GM21786 (cell line): ENCODE measurements around the gene JAML.
A peak's percentile ranks its signal among the peaks of the same experiment; 100 is the strongest.

Experiments
- ATAC-seq: cut with Tn5 transposase; IDR thresholded peaks from one replicate; pipeline ENCODE4 v1.9.1; 2021; ENCODE audit not compliant: unreplicated experiment

JAML gene

DNA sequence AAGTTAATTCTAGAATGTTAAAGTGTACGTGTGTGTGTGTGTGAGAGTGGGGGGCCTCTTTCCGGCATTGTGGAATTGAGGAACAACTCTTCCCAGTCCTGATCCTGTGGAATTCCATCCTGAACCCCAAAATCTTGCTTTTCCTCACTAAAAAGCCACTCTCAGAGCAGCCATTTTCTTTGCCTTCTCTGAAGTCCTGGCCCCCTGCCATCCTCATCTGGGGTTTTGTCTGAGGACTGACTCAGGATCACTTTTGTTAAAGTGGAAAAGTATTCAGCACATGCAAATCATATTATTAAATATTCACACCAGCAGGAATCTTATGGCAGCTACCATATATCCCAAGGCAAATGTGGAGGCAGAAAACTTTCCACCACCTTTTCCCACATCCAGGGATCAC, 76.0 kb downstream of the JAML start:
- no peak for ATAC-seq

DNA sequence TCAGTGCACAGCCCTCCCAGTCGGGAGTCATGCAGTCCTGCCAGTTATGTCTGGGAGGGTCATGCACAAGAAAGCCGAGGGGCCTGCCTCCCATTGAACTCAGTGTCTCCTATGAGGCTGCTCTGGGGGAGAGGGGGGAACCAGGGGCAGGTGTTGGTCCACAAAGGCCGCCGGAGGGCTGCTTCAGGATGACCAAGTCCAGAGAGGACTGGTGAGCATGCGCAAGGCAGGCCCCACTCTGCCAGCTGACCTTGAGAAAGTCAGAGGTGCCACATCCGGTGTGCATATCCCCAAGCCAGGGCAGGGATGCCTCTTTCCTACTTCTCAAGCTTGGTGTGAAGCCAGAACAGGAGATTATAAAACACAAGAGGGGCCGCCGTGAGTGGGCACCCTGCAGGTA, 76.6 kb downstream of the JAML start:
- no peak for ATAC-seq

DNA sequence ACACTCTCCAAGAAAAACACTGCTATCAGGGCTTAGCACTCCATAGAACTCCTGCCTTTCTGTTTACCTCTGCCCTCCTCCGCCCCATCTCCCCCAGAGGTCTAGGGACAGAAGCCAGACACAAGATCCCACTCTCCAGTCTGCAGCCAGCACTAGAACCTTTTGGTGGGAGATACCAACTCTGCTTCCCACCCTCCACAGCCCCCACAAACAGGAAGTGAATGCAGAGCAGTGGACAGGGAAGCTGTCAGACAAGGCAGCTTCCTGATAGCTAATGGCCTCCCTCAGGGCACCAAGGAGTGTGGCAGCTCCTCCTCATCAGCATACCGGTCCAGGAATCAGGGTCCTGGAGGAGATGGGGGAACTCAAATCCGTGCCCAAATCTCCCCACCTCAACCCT, 77.3 kb downstream of the JAML start:
- ATAC-seq: no peak

DNA sequence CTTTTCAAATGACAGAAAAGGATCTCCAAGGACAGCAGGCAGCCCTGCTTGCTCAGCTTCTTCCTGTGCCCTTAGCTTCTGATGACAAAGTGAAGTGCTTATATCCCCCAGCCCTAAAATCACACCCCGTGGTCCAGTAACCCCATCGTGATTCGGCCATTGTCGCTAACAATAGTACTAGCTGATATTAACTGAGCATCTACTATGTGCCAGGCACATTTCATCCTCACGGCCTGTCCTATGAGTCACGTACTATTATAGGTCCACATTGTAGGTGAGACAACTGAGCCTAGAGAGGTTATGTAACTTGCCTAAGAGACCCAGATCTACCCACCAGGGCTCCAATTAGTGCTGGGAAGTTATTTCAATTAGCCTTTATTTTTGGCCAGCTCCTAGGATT, 78.3 kb downstream of the JAML start:
- ATAC-seq: no peak

DNA sequence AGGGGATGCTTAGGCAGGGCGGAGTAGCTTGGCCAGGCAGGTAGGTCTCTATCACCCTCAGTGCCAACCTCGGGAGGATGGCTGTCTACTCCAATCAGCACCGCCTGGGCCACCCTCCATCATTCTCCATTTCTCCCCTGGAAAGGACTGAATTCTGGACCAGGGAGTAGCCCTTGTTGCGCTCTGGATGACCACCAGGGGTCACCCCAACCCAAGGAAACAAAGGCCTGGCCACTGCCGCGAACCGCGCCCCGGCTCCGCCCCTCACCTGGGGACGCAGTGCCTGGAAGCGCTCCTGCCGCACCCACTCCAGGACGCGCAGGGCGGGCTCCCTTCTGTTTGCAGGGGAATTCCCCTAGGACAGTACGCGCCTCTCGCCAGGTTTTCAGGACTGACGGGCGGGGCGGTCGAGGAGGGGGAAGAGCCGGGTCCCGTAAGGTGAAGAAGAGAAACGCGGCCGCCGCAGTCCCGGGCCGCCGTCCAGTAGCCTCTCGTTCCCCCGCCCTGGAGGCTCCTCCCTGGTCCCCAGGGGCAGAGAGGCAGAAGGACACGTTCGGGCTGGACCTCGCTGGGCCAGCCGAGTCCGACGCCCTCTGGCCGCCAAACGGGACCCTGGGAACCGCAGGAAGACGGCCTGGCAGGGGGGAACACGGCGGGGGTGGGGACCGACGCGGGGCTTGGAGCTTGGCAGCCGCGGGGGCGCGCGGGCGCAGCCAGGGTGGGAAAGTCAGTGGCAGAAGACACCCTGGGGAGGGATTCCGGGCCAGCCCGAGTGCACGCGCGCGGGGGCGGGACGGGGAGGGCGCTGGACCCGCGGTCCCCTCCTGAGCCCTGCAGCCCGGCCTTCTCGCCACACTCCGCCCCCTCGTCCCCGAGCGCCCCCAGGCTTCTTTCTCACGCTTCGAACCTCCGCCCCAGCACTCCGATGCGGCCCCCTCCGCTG, 79.3 kb downstream of the JAML start:
- peak; percentile 73 for ATAC-seq

DNA sequence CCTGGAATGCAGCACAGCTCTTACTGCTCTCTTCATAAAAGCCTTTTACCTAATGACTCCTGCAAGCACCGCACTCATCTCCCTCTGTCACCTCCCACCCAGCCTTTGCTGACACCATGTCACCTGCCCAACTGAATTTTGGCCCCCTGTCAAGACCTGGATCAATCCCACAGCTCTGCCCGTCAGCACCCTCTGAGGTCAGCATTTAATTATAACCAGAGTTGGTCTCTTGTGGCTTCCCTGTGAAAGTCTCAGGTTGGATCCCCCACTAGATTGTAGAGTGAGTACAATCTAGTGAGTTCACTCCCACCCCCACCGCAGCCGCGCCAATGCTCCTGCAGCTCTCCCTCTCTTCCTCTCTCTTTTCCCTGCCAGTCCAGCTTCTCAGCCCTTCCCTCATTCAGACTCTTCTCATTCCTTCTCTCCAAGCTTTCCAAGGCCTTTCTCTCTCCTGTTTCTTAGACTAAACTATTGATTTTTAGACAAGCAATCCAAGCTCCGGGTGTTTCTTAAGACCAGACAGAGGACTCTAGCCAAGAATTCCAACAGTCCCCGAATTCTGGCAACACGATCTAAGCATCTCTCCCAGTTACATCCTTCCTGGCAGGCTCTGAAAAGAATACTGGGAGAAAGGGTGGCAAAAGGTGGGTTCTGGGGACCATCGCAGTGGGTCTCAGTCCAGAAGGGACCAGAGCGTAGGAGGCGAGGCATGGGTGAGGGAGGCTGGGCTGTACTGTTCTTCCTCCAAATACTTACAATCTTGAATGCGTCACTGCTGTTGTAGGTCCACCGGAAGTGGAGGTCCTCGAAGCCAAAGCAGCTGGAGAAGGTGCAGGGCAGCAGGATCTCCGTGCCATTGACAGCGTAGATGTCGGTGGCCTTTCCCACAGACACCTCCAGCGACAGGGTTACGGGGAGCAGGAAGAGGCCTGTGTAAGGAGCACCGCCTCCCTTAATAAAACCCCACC, 80.2 kb downstream of the JAML start:
- ATAC-seq: no peak
